CD4-positive, alpha-beta T cell treated with Interleukin-12 subunit alpha and Interleukin-12 subunit beta, for 1 hour (primary cell): ENCODE measurements around the gene DENND2A.
"Not testable (repeated sequence)": the region's sequence is repeated elsewhere in the genome, so short reads cannot be mapped to it uniquely, and the experiment has no call there.

Experiments
- DNase-seq: peaks from one replicate; pipeline ENCODE4 v3.0.0-alpha.2; 2020

DENND2A gene, protein sequence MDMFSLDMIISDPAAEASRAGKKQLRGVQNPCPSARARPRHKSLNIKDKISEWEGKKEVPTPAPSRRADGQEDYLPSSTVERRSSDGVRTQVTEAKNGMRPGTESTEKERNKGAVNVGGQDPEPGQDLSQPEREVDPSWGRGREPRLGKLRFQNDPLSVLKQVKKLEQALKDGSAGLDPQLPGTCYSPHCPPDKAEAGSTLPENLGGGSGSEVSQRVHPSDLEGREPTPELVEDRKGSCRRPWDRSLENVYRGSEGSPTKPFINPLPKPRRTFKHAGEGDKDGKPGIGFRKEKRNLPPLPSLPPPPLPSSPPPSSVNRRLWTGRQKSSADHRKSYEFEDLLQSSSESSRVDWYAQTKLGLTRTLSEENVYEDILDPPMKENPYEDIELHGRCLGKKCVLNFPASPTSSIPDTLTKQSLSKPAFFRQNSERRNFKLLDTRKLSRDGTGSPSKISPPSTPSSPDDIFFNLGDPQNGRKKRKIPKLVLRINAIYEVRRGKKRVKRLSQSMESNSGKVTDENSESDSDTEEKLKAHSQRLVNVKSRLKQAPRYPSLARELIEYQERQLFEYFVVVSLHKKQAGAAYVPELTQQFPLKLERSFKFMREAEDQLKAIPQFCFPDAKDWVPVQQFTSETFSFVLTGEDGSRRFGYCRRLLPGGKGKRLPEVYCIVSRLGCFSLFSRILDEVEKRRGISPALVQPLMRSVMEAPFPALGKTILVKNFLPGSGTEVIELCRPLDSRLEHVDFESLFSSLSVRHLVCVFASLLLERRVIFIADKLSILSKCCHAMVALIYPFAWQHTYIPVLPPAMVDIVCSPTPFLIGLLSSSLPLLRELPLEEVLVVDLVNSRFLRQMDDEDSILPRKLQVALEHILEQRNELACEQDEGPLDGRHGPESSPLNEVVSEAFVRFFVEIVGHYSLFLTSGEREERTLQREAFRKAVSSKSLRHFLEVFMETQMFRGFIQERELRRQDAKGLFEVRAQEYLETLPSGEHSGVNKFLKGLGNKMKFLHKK

DNA sequence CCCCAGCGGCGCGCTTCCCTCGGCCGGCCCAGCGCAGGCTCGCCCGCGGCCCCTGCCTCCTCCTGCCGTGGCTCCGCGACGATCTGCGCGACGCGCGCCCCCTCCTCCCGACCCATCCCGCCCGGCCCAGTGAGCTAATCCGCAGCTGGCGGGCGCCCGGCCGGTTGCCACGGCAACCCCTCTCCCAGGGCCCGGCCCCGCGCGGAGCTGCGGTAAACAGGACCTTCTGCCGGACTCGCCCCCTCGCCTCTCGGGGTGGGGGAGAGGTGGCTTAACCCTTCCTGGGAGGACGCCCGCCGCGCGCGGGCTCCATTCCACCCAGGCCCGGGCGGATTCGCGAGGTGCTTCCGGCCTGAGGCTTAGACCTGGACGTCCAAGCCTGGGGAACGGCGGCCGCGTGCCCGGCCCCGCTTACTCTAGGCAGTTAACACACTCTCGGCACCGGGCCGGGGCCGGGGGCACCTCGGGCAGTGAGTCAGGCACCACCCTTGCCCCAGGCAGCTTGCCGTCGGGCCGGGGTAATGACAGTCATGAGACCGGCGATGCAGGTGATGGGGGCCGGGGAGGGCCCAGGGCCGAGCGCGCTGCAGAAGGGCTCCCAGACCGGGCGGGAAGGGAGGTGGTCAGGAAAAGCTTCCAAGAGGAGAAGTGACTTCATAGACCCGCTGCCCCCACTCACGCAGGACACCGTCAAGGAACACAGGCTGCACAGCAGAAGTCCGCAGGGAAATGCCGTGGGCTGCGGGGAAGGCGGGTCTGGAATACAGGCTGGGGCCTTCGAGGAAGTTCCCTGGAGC lies at the start of gene DENND2A:
Gene DENND2A (minus strand): TSS at position 87 of the 797 bp plus-strand sequence. CDS start 38,416 bp downstream, outside the sequence.
- no peak for DNase-seq

DNA sequence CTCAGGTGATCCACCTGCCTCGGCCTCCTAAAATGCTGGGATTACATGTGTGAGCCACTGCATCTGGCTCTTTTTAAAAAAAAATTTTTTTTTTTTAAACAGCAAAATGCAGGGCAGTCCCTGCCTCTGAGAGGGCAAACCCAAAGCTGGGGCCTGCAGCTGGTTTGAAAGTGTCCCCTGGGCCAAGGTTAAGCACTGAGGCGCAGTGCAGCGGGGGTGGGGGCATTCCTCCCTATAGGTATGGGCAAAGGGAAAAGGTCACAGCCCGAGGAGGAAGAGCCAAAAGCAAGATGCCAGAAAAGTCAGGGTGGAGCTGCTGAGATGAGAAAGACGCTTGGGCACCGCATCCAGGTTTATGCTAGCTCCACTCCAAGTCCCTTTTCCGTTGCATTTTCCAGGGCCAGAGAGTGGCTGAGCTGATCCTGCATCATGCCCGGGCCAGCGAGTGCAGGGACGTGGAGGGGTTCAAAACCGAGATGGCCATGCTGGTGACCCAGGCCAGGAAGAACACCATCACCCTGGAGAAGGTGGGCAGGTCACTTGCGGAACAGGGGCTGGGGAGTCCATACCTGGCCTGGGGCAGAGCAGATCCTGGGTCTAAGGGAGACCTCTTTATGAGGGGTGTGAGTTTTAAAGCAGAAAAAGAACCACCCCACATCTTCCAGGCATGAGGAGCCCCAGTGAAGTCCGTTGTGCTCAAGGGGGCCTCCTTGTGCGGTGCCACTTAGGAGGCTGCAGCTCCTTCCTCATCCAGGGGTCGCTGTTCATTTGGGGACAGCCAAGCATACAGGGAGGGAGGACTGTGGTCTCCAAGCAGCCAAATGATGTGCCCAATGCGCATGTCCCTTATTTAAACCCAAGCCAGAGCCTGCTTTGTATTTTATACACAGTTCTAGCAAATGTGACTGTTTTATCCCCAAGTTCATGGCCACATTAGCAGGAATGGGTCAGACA lies 48.9 kb upstream of the DENND2A start:
- no peak for DNase-seq

DNA sequence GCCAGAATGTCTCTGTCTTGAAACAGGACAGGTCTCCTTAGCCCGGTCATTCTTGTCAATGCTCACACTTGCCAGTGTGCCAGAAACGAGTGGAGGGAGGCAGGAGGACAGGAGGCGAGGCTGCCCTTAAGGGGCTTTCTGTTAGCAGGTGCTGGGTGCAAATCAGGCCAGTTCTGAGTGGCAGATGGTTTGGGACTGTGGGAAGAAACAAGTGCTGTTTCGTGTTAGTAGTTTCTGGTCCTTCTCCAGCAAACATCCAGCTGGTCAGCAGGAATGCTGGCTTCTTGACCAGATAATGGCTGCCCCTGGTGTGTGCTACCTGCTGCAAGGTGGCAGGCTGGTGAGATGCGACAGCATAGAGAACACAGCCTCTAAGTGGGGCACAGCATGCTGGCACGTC lies 47.7 kb upstream of the DENND2A start:
- DNase-seq: no peak

DNA sequence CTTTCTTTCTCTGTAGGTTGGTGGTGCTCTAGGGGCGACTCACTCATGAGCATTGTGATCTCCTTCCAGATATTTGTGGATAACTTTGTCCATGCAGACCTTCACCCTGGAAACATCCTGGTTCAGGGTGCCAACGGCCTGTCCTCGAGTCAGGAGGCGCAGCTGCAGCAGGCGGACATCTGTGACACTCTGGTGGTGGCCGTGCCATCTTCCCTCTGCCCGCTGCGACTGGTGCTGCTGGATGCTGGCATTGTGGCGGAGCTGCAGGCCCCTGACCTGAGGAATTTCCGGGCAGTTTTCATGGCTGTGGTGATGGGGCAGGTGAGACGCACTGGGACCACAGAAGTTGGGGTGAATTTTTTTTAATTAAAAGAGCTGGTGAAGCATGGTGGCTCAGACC lies 46.3 kb upstream of the DENND2A start:
- no peak for DNase-seq

DNA sequence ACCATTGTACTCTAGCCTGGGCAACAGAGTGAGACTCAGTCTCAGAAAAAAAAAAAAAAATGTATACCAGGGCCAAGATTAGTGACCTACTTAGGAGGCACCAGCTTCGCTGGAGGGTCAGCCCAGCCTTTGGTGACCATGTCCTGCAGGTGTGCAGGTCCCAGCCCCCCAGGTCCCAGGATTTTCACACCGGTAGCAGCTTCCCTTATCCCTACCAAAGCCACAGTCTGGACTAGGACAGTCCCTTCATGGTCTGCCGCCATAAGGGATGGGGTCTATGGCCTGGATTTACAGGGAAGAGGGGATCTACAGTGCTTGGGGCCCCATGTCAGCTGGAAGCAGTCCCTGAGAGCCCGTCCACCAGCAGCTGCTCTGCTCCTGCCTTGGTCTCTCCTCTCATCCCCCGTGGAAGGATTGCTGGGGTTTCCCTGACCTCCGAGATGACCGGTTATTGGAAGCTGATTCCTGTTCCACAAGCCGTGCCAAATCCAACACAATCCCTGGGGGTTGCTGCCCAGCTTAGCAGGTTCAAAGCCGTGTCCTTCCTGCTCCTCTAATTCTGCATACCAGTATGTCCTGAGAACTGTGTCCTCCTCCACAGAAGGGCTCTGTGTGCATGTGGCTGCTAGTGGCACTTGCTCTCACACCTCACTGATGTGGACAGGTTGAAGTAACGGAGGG lies 44.9 kb upstream of the DENND2A start:
- no peak for DNase-seq

DNA sequence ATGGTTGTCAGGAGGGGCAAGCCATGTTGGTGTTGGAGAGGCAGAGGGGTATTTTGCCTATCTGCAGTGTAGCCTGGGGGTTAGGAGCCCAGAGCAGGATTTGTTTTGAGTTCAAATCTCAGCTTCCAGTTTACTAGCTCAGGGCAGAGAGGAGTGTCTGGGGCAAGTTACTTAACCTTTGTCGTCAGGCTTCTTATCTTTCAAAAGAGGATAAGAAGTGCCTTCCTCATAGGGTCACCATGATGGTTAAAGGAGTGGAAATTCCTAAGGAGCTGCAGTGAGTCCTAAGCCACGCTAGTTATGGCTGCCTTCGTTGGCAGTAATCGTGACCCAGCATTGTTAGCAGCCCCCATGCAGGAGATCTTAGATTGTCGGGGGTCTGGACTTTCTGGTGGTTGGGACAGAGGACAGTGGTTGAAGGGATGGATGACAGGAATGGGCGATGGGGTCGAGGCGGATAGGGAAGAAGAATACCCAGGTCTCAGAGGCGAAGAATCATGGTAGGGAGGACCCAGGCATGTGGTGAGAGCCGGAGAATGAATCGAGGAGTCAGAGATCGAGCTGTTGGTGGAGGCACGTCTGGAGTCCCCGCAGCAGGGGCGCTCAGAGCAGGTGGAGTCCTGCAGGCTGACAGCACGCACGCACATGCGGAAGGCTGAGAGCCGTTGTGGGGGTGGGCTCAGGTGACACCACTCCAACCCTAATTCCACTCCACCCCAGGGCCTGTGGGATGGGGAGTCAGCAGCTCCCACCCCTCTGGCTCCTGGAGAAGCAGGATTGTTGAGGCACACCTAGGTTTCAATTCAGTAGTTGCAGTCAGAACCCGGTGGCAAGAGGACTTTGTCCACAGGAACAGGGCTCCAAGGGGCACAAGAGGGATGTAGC lies 43.7 kb upstream of the DENND2A start:
- DNase-seq: no peak

DNA sequence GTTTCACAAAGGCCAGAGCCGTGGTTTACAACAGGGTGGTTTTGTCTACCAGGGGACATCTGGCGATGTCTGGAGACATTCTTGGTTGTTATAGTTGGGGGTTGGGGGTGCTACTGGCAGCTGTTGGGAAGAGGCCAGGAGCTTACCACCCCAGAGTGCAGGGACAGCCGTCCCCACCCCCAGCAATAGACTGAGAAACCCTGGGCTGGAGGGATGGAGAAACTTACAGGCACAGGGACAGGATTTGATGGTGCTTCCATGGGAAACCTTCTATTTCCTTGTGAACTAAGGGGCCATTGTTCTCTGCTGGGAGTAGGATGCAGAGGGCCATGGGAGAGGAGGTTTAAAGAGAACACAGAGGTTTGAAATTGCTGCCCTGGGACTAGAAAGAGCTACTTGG lies 43.0 kb upstream of the DENND2A start:
- DNase-seq: no peak

DNA sequence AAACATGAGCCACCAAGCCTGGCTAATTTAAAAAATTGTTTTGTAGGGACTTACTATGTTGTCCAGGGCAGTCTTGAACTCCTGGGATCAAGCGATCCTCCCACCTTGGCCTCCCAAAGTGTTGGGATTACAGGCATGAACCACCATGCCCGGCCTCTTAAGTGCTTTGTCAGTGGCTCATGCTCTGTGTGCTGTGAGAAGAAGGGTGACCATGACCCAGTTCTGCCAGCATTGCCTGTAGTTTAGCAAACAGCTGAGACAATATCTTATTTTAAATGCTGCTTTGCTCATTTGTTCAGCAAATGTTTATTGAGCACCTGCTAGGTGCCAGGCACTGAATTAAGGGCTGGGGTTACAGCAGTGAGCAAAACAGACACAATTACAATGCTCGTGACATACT lies 41.2 kb upstream of the DENND2A start:
- no peak for DNase-seq

DNA sequence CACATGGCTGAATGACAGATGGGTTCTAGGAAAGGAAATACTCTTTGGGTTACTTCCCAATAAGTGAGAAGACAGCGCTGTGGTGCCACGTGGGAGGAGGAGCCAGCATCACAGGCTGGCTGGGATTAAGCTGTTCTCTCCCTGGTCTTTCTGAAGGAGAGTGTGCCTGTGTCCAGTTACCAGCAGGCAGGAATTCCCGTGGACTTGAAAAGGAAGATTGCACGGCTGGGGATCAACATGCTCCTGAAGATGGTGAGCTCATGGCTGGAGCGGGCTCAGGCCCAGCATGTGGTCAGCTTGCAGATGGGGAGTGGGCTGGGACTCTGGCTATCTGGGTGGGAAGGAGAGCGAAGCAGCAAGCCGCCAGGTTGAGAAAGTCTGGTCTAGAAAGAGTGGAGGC lies 40.3 kb upstream of the DENND2A start:
- no peak for DNase-seq

DNA sequence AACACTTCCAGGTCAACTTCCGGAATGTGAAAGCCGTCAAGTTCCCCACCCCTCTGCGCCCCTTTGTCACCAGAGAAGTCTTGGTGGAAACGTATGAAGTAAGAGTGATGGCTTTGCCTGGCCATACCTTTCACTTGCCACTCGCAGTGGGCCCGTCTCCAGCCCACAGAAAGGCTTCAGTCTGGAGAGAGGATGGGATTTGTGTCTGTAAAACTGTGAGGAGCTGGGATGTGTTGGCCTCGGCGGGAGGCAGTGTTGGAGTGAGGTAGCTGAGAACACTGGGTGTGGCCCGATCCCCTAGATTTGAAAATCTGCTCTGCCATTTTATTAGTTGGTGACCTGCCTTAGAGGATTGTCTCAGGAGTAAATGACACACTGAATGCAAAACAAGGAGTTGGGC lies 38.6 kb upstream of the DENND2A start:
- no peak for DNase-seq

DNA sequence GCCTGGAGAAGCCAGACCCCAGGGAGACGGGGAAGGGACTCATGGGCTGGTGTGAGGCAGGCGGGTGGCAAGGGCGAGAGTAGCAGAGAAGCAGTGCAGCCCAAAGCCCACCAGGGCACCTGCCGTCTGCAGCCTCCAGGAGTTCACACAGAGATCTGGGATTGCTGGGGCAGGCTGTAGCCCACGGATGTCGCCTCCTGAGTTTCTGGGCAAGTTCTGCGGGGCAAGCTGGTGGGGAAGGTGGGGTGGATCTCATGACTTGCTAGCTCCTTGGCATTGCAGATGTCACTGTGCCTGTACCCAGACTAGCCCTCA lies 38.2 kb upstream of the DENND2A start:
- DNase-seq: no peak

DNA sequence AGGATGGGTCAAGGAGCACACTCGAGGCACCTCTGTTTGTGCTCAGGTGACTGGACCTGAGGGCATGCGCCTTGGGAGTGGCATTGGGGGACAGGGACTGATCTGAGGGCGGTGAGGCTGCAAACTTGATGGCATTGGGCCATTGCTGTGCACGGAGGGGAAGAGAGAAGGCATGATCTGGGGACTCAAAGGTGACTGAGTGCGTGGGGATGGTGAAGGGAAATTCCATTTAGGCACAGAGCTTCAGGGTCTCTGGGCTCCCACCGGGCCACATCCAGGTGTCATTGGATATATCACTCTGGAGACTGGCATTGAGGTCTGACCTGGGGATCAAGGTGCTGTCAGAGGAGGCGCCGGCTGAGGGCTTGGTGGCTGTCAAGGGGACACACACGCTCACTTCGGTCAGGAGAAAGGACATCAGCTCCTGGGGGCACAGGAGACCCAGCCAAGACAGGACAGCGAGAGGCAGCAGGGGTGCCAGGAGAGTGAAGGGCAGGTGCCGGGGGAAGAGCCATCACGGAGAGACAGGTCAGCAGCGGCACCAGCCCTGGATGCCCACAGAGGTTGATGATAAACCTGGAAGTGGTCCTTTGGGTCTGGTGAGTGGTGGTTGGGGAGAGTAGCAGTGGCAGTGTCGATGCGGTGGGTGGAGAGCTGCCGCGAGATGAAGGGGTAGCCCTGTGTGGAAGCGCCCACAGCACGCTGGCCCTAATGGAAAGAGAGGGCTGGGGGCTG lies 37.6 kb upstream of the DENND2A start:
- DNase-seq: no peak

DNA sequence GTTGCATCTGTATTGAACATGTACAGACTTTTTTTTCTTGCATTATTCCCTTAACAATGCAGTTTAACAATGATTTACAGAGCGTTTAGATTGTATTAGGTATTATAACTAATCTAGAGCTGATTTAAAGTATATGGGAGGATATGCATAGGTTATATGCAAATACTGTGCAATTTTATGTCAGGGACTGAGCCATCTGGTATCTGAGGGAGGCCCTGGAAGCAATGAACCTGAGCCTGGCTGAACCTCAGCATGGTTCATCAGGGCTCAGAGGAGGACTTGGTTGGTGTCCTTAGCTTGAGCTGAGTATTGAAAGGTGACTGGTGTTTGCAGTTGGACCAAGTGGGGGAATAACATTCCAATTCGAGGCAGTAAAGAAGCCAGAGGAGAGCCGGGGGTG lies 36.9 kb upstream of the DENND2A start:
- no peak for DNase-seq

DNA sequence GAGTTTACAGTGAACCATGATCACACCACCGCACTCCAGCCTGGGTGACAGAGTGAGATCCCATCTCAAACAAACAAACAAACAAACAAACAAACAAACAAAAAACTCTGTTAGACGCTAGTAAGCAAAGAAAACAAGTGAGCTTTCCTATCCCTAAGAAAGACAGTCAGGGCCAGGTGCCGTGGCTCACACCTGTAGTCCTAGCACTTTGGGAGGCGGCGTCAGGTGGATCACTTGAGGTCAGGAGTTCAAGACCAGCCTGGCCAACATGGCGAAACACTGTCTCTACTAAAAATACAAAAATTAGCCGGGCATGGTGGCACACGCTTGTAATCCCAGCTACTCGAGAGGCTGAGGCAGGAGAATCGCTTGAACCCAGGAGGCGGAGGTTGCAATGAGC lies 36.3 kb upstream of the DENND2A start:
- not testable (repeated sequence) for DNase-seq

DNA sequence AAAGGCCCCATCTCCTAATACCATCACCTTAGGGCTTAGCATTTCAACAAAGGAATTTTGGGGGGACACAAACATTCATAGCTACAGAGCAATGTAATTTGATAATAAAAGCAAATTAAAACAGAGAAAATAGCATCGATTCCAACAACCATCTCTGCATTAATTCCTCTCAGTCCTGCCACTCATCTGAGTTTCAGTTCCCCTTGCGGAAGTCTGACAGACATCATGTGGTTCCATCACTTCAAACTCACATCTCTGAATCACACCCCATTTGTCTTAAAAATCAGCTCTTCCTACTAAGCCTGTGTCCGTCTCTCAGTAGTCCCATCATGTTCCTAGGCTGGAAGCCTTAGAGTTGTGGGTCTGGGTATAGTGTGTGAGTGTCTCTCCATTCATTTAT lies 35.7 kb upstream of the DENND2A start:
- no peak for DNase-seq

DNA sequence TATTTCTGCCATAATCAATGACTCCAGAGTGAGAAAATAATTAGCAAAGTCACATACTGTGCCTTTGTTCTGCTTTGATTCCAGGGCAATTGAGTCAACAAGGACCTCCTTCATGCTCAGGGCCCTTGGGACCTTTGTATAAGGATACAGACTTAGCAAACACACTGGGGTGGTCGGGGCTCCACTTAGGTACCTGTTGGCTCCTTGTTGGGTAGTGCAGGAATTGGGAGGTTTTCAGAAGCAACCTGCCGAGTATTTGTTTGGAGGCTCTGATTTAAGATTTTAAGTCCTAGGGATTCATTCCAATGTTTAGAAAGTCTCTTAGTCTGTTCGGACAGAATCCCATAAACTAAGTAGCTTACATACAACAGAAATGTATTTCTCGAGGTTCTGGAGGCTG lies 35.1 kb upstream of the DENND2A start:
- DNase-seq: no peak

DNA sequence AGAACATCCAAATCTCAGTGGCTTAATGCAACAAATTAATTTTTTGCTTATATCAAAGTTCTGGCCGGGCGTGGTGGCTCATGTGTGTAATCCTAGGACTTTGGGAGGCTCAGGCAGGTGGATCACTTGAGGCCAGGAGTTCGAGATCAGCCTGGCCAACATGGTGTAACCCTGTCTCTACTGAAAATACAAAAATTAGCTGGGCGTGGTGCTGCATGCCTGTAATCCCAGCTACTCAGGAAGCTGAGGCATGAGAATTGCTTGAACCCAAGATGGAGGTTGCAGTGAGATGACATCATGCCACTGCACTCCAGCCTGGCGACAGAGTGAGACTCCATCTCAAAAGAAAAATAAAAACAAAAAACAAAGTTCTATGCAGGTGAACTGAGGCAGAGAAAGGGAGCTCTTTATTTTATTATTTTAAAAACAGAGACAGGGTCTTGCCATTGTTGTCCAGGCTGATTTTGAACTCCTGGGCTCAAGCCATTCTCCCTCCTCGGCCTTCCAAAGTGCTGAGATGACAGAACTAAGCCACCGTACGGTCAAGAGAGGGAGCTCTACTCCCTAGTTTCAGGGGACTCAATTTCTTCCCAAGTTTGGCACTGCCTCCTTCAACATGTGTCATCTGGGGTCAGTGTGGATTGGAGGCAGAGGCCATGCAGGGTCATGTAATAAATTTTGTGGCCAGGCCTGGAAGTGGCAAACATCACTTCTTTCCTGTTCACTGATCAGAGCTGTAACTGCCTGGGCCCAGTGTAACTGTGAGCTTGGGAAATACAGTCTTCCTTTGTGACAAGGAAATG lies 34.5 kb upstream of the DENND2A start:
- no peak for DNase-seq

DNA sequence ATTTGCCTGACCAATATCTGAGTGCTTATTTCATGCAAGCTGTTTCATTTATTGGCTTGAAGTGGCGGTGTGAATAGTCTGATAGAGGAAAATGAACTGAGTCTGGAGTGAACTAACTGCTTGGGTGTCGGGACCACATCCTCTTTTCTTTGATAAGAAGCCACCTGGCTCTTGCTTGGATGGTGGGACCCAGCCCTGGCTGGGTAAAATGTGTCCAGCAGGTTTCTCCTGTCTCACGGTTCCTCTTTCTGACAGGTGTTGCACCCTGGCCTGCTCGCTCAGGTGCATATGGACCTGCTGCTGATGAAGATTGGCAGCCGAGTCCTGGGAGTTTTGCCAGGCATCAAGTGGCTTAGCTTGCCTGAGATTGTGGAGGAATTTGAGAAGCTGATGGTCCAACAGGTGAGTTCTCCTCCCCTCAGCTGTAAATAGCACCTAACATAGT lies 33.8 kb upstream of the DENND2A start:
- DNase-seq: no peak

DNA sequence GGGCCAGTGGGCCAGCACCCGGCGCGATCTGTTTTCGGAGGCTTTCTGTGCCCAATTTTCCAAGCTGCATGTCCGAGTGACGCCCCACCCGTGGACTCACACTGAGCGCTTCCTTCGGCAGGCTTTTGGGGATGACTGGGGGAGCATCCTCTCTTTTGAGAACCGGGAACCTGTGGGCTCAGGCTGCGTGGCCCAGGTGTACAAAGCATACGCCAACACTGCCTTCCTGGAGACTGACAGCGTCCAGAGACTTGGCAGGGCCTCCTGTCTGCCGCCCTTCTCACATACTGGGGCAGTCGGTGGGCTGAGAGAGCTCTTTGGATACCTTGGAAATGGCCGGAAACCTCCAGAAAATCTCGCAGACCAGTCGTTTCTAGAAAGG lies 33.2 kb upstream of the DENND2A start:
- no peak for DNase-seq
